Small intestine (tissue), 16 donors: ENCODE results near the gene NALCN. TPM values are rescaled to one million over a fixed set of nuclear protein-coding genes. Genes with fewer than 3 reads are reported as not detected.

Experiments used
- DNase-seq, 2 donors: peaks; one replicate each; pipeline versions ENCODE4 v3.0.0 to v3.0.0-alpha.2; 2013
- FAIRE-seq: peaks from 2 replicates; lab custom pipeline; 2012; peaks lifted over from hg19 to GRCh38; lab: Jason Lieb, UNC
- H3K27ac ChIP-seq, 3 donors: one replicate each; pipeline ENCODE4 v1.5.1; 2013; ENCODE audit warnings: low read length in 2 of 3, mild to moderate bottlenecking in 2 of 3, control low read depth in 1 of 3, inconsistent platforms in 1 of 3, low read depth in 1 of 3, moderate library complexity in 1 of 3
- H3K27me3 ChIP-seq, 3 donors: one replicate each; pipeline ENCODE4 v1.6.1; 2013; ENCODE audit warnings: low read length in 3 of 3, inconsistent platforms in 1 of 3; ENCODE audit not compliant: control insufficient read depth in 3 of 3, insufficient read depth in 3 of 3
- H3K36me3 ChIP-seq, 3 donors: one replicate each; pipeline ENCODE4 v1.6.1; 2013; ENCODE audit warnings: low read length in 3 of 3, inconsistent platforms in 1 of 3, low read depth in 1 of 3, mild to moderate bottlenecking in 1 of 3, moderate library complexity in 1 of 3; ENCODE audit not compliant: control insufficient read depth in 3 of 3, insufficient read depth in 2 of 3
- H3K4me1 ChIP-seq, 3 donors: one replicate each; pipeline ENCODE4 v1.6.1; 2013; ENCODE audit warnings: low read length in 2 of 3, inconsistent platforms in 1 of 3, low read depth in 1 of 3, mild to moderate bottlenecking in 1 of 3, moderate library complexity in 1 of 3; ENCODE audit not compliant: control insufficient read depth in 3 of 3, insufficient read depth in 2 of 3
- H3K4me3 ChIP-seq, 3 donors: one replicate each; pipeline ENCODE4 v1.5.1; 2013; ENCODE audit warnings: low read length in 3 of 3, control low read depth in 1 of 3, inconsistent platforms in 1 of 3, low read depth in 1 of 3, mild to moderate bottlenecking in 1 of 3, moderate library complexity in 1 of 3
- H3K9me3 ChIP-seq, 2 donors: one replicate each; pipeline ENCODE4 v1.6.1; 2013; ENCODE audit warnings: low read depth in 1 of 2, low read length in 1 of 2; ENCODE audit not compliant: control insufficient read depth in 2 of 2, insufficient read depth in 1 of 2
- WGBS, 3 donors: extraction: QIAGEN DNeasy Blood & Tissue Kit; methylation state at CpG; one replicate each; pipeline ENCODE4 v1.1.7; 2013; 5-methylcytosine and 5-hydroxymethylcytosine counted together
- long read RNA-seq, 10 donors: transcript quantifications; one replicate each; lab custom pipeline, GENCODE V29; 2026
- polyA plus RNA-seq, 4 donors: library from polyadenylated mRNA; stranded (reverse) in 3 of 4; unstranded in 1 of 4; fragments of 200-250 nt in 3 of 4; fragments of 120-200 nt in 1 of 4; gene quantifications; one replicate each; pipeline versions ENCODE4 v1.2.1 to v1.2.3, GENCODE V29; 2013
- donor health status: healthy with polysubstance abuse.
- donor health status: control.
- donor health status: control.
- donor health status: Bipolar disorder and iron deficiency.
- donor health status: healthy.

The NALCN gene
- under 1 TPM in 2 of 4 donors, not detected in 2; 0.13 to 0.46 TPM for polyA plus RNA-seq
- long read RNA-seq, donor 1 = 0 reads
- long read RNA-seq, donor 2 = 0 reads
- long read RNA-seq, donor 3 = 0 reads
- long read RNA-seq, donor 4 = 0 reads
- long read RNA-seq, donor 5 = 0 reads
- long read RNA-seq, donor 6 = 0 reads
- long read RNA-seq, donor 7 = 0 reads
- long read RNA-seq, donor 8 = 0 reads
- long read RNA-seq, donor 9 = 0 reads
- long read RNA-seq, donor 10 = 0 reads

GRCh38 chr13:101416181-101417042, at the start of gene NALCN:
Gene NALCN, minus strand, starts transcription at chr13:101416508. Its CDS starts 17,382 bp downstream, at chr13:101399126.
- Histone ChIP-seq H3K4me3 (peak within 1 kb of the TSS in 1 of 3 donors; percentile 15), H3K27me3 (peaks cover 0 to 30% (median 15%) of the 10 kb centered on the region in 3 donors), H3K9me3 (no peaks in the 10 kb centered on the region), H3K27ac (no peak within 1 kb of the TSS), H3K4me1 (no peaks in the 10 kb centered on the region), H3K36me3 (no peaks in the 10 kb centered on the region)
- FAIRE-seq (no peak), DNase-seq (peak in 1 of 2 donors; percentile 7)
- WGBS, 3 donors = 3 to 8% (median 4%) methylated on average over 53 to 85 of the region's 85 CpGs

- FAIRE-seq = no peak
- DNase-seq = no peak
- Histone ChIP-seq H3K36me3 (no peaks in the 10 kb centered on the region), H3K27ac (no peak overlapping the region), H3K9me3 (no peaks in the 10 kb centered on the region), H3K27me3 (no peaks in the 10 kb centered on the region), H3K4me3 (no peak overlapping the region), H3K4me1 (no peaks in the 10 kb centered on the region)
- WGBS, 3 donors = 64 to 85% (median 74%) methylated on average over 3 of the region's 3 CpGs
Measured at GRCh38 chr13:101465877-101466276, 49.6 kb upstream of the NALCN start.

- H3K4me3 ChIP-seq = no peak overlapping the region
- peaks cover 0 to 3% (median 2%) of the 10 kb centered on the region in 3 donors for H3K27me3 ChIP-seq
- FAIRE-seq (no peak), DNase-seq (no peak)
- no peaks in the 10 kb centered on the region for H3K9me3 ChIP-seq
- 85 to 93% (median 87%) methylated on average over 2 of the region's 2 CpGs for WGBS, 3 donors
- no peaks in the 10 kb centered on the region for H3K4me1 ChIP-seq
- H3K27ac ChIP-seq = no peak overlapping the region
- H3K36me3 ChIP-seq = no peaks in the 10 kb centered on the region
Measured at GRCh38 chr13:101457176-101457575, 40.9 kb upstream of the NALCN start.

GRCh38 chr13:101455863-101456262, 39.6 kb upstream of the NALCN start:
- Histone ChIP-seq H3K4me1 (no peaks in the 10 kb centered on the region), H3K4me3 (no peak overlapping the region), H3K9me3 (no peaks in the 10 kb centered on the region), H3K27me3 (peaks cover 0 to 3% (median 2%) of the 10 kb centered on the region in 3 donors), H3K36me3 (no peaks in the 10 kb centered on the region), H3K27ac (no peak overlapping the region)
- DNase-seq (no peak), FAIRE-seq (no peak)
- 35 to 39% (median 38%) methylated on average over 3 of the region's 3 CpGs for WGBS, 3 donors

- H3K36me3 ChIP-seq = no peaks in the 10 kb centered on the region
- no peak overlapping the region for H3K4me3 ChIP-seq
- no peak overlapping the region for H3K27ac ChIP-seq
- no peak for FAIRE-seq
- no peak for DNase-seq
- H3K27me3 ChIP-seq = peaks cover 0 to 3% (median 2%) of the 10 kb centered on the region in 3 donors
- no peaks in the 10 kb centered on the region for H3K9me3 ChIP-seq
- no peaks in the 10 kb centered on the region for H3K4me1 ChIP-seq
- 39 to 64% (median 49%) methylated on average over 2 of the region's 2 CpGs for WGBS, 3 donors
Measured at GRCh38 chr13:101454767-101455166, 38.5 kb upstream of the NALCN start.

GRCh38 chr13:101453784-101454201, 37.5 kb upstream of the NALCN start:
- WGBS, 3 donors = 1 to 10% (median 5%) methylated on average over 35 to 41 of the region's 41 CpGs
- Histone ChIP-seq H3K4me3 (peak overlapping the region in 1 of 3 donors; percentile 33), H3K27ac (no peak overlapping the region), H3K27me3 (peaks cover 0 to 3% (median 2%) of the 10 kb centered on the region in 3 donors), H3K4me1 (no peaks in the 10 kb centered on the region), H3K36me3 (no peaks in the 10 kb centered on the region), H3K9me3 (no peaks in the 10 kb centered on the region)
- DNase-seq = peak; percentile 9 to 16
- no peak for FAIRE-seq

GRCh38 chr13:101452519-101453485, 36.5 kb upstream of the NALCN start, which contains the start of gene ITGBL1:
Gene ITGBL1, plus strand, starts transcription at chr13:101452675. Its CDS starts 159 bp downstream, at chr13:101452834.
- H3K27me3 ChIP-seq = peaks cover 0 to 3% (median 2%) of the 10 kb centered on the region in 3 donors

More at GRCh38 chr13:101452519-101453485, 36.5 kb upstream of the NALCN start, which contains the start of gene ITGBL1:
- WGBS, 3 donors = 49 to 66% (median 49%) methylated on average over 18 of the region's 18 CpGs
- no peaks in the 10 kb centered on the region for H3K4me1 ChIP-seq
- peak within 1 kb of the TSS in 1 of 3 donors; percentile 33 for H3K4me3 ChIP-seq
- H3K27ac ChIP-seq = no peak within 1 kb of the TSS
- H3K9me3 ChIP-seq = no peaks in the 10 kb centered on the region
- DNase-seq (peak in 1 of 2 donors; percentile 2), FAIRE-seq (no peak)
- H3K36me3 ChIP-seq = no peaks in the 10 kb centered on the region
